ENCODE measurements around the gene UHRF1.

Gene UHRF1

GRCh38 chr19:4906963-4907362, 2.3 kb upstream of the UHRF1 start:
- TF ChIP-seq CTCF (IDR thresholded peaks at IDR 0.05; ENCODE audit: insufficient read depth, low read depth, low read length, missing control alignments): no peak
- H3K4me3 ChIP-seq (ENCODE audit: low read length): no peak overlapping the region
- DNase-seq (ENCODE audit: low read depth): no peak

- TF ChIP-seq CTCF (IDR thresholded peaks at IDR 0.05; ENCODE audit: insufficient read depth, low read depth, low read length, missing control alignments): no peak
- H3K4me3 ChIP-seq (ENCODE audit: low read length): no peak overlapping the region
- DNase-seq (ENCODE audit: low read depth): no peak
Measured at GRCh38 chr19:4908360-4908759, 941 bp upstream of the UHRF1 start.

GRCh38 chr19:4908781-4909155, 533 bp upstream of the UHRF1 start:
- H3K4me3 ChIP-seq (ENCODE audit: low read length): no peak overlapping the region
- no peak for DNase-seq (ENCODE audit: low read depth)
- no peak for TF ChIP-seq CTCF (IDR thresholded peaks at IDR 0.05; ENCODE audit: insufficient read depth, low read depth, low read length, missing control alignments)

- DNase-seq (ENCODE audit: low read depth): peak; percentile 95
- peak overlapping the region; percentile 52 for H3K4me3 ChIP-seq (ENCODE audit: low read length)
- TF ChIP-seq CTCF (IDR thresholded peaks at IDR 0.05; ENCODE audit: insufficient read depth, low read depth, low read length, missing control alignments): no peak
Measured at GRCh38 chr19:4909897-4910593, 744 bp downstream of the UHRF1 start.

GRCh38 chr19:4910594-4911281, 1.4 kb downstream of the UHRF1 start:
- H3K4me3 ChIP-seq (ENCODE audit: low read length): peak overlapping the region; percentile 52
- TF ChIP-seq CTCF (IDR thresholded peaks at IDR 0.05; ENCODE audit: insufficient read depth, low read depth, low read length, missing control alignments): no peak
- peak; percentile 39 for DNase-seq (ENCODE audit: low read depth)

- H3K4me3 ChIP-seq (ENCODE audit: low read length): peak overlapping the region; percentile 52
- peak; percentile 18 for DNase-seq (ENCODE audit: low read depth)
Measured at GRCh38 chr19:4911314-4911713, 2.0 kb downstream of the UHRF1 start.

More at GRCh38 chr19:4911314-4911713, 2.0 kb downstream of the UHRF1 start:
- TF ChIP-seq CTCF (IDR thresholded peaks at IDR 0.05; ENCODE audit: insufficient read depth, low read depth, low read length, missing control alignments): no peak

Measured in epithelial cell of esophagus (primary cell).